NCI-H128 (cell line): Measurements from ENCODE around the gene CIRBP.
"Not testable (repeated sequence)": the region's sequence is repeated elsewhere in the genome, so short reads cannot be mapped to it uniquely, and the experiment has no call there.

Experiments used
- DNase-seq: peaks from one replicate; lab custom pipeline; 2025; ENCODE audit not compliant: unreplicated experiment; lab: John Stamatoyannopoulos, UW

Gene CIRBP

GRCh38 chr19:1290196-1290702, 21.1 kb downstream of the CIRBP start:
- DNase-seq = no peak

GRCh38 chr19:1290703-1291651, 21.8 kb downstream of the CIRBP start:
- no peak for DNase-seq

GRCh38 chr19:1291761-1292418, 22.8 kb downstream of the CIRBP start:
- no peak for DNase-seq

DNA sequence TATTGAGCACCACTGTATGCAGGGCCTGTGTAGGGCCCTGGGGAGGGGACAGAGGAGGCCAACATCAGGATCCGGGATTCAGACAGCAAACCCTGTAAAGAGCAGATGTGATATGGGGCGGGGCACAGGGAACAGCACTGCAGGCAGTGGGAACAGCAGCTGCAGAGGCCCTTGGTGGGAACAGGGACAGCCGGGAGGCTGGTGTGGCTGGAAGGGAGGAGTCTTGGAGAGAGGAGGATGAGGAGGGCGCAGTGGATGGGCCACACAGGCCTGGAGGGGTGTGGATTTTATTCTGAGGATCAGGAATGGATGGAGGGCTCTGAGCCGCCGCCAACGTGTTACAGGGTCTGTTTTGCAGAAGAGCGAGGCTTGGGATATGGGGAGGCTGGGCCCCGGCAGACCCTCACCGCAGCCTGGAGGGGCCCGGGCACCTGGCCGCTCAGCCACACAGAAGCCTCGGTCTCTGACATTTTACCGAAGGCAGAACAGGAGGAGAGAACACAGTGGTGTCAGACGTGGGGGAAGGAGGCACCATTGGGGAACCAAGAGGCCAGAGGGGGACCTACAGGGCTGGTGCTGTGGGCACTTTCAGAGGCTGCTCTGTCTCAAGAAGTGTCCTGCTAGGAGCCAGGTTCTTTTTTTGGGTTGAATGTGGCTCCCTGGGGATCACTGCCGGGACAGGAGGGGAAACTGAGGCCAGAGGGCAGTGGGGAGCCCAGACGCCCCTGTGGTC, 23.5 kb downstream of the CIRBP start:
- no peak for DNase-seq

GRCh38 chr19:1293782-1294604, 24.9 kb downstream of the CIRBP start:
- DNase-seq = no peak

DNA sequence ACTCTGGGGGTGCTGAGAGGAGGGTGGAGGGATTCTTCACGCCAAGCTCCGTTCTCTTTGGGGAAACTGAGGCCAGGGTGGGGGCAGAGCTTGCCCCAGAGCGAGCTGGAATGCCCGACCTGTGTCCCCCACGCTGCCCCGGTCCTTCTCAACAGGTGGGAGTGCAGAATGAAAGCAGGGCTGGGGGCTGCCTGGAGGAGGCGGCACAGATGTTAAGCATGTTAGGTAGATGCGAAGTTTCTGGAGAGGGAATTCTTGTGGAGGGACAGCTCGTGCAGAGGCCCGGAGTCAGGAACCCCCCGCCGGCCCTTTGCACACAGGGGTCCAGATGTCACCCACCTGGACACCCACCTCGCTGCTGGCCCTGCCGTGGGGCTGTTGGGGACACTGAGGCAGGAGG, 25.6 kb downstream of the CIRBP start:
- no peak for DNase-seq

- no peak for DNase-seq
Measured at GRCh38 chr19:1295169-1296012, 26.3 kb downstream of the CIRBP start.

GRCh38 chr19:1296078-1296477, 26.9 kb downstream of the CIRBP start:
- no peak for DNase-seq

DNA sequence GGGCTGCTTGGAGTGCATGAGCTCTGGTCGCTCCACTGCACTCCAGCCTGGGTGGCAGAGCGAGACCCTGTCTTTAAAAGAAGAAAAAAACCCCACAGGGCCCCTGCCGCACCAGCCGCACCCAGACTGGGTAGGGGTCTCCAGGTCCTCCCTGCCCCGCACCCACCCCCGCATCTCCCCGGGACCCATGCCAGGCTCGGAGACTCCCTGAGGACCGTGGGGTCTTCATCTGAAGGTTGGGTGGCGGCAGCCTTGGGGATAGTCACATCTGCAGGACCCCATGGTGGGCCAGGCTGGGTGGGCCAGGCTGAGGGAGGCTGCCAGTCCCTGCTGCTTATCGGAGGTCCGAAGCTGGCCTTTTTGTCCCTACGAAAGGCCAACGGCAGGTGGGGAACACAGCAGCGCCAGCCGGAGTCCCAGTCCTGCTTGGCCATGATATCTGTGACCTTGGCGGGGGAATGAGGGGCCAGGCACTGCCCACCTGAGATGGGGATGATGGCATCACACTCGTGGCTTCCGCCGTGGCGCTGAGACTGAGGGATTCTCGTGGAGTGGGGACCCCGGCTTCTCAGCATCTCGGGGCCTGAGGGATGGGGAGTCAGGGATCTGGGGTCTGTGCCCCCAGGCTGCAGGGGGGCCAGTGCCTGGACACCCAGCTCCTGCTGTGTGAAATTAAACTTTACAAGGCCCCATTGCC, 27.6 kb downstream of the CIRBP start:
- no peak for DNase-seq

DNA sequence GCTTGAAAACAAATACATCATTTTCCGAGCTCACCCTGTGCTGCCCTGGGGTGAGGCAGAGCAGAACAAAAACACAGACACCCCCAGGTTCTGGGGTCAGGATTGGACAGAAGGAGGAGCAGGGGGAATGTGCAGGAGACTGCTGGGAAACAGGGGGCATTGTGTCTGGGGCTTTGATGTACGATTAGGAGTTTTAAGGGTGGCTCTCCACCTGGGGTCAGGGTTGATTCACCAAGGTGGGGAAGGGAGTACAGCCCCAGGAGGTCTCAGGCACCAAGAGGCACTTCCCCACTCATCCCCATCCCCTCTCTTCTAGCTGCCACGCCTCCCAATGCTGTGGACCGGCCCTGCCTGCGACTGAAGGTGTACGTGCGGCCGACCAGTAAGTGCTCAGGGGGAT, 29.1 kb downstream of the CIRBP start:
- DNase-seq = no peak

DNA sequence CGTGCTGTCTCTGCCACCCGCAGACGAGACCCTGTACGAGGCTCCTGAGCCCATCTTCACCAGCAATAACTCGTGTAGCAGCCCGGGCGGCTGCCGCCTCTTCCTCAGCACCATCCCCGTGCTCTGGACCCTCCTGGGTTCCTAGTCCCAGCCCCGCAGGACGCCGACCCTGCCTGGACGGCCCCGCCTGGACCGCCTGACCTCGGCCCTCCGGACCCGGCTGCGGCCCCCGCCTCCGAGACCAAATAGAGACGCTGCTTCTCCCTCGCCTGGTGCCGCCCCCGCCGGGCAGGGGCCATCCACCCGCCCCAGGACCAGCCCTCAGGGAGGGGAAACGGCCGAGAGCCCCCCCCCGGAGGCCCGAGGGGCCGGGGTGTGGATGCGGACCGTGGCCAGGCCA, 30.7 kb downstream of the CIRBP start:
- no peak for DNase-seq

- no peak for DNase-seq
Measured at GRCh38 chr19:1300744-1301490, 31.8 kb downstream of the CIRBP start.

- no peak for DNase-seq
Measured at GRCh38 chr19:1302533-1303239, 33.6 kb downstream of the CIRBP start.

GRCh38 chr19:1304197-1304924, 35.2 kb downstream of the CIRBP start:
- DNase-seq = no peak

DNA sequence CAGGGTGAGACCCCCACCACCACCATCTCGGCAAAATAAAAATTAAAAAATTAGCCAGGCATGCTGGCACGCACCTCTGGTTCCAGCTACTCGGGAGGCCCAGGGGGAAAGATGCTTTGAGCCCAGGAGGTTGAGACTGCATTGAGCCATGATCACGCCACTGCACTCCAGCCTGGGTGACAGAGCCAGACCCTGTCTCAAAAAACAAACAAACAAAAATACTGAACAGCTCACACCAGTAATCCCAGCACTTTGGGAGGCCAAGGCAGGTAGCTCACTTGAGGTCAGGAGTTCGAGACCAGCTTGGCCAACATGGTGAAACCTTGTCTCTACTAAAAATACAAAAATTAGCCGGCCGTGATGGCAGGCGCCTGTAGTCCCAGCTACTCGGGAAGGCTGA, 36.2 kb downstream of the CIRBP start:
- DNase-seq = not testable (repeated sequence)

GRCh38 chr19:1307320-1307719, 38.2 kb downstream of the CIRBP start:
- DNase-seq = no peak

DNA sequence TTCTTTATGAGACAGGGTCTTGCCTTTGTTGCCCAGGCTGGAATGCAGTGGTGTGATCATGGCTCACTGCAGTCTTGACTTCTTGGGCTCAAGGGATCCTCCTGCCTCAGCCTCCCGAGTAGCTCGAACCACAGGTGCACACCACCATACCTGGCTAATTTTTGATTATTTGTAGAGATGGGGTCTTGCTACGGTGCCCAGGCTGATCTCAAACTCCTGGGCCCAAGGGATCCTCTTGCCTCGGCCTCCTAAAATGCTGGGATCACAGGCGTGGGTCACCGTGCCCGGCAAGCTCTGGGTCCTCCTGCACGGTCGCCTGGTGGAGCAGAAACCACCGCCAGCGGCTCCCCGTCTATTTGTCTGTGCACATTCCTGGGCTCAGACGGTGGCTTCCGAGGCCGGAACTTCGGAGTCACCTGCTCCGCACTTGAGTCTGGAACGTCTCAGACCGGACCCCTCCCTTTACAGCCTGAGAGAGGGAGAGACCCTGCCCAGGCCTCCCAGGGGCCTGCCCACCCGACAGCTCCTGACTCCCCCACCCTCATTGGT, 38.7 kb downstream of the CIRBP start:
- DNase-seq = no peak
